Panc1 (cell line): Measurements from ENCODE around the gene LNPEP. TPM values are rescaled to one million over a fixed set of nuclear protein-coding genes. Genes with fewer than 3 reads are reported as not detected.

Experiments
- ATAC-seq: fragments of 200-7000 bp; cut with Tn5 transposase; 2 replicates; pipeline ENCODE4 v1.9.1; 2020; ENCODE audit warnings: mild to moderate bottlenecking, moderate library complexity
- BruUV-seq: library from RNA; stranded (reverse); fragments of 400-500 nt; replicated peaks from 2 replicates; lab custom pipeline; 2021; lab: Mats Ljungman, UMichigan
- CTCF ChIA-PET: fragments of 300-600 bp; sonication (Branson Sonifier 250); formaldehyde crosslinking; loops from one replicate; lab custom pipeline; 2022; ENCODE audit warnings: antibody characterized with exemption; lab: Charles Lee
- POLR2A ChIA-PET: fragments of 300-600 bp; sonication (Branson Sonifier 250); formaldehyde crosslinking; loops from one replicate; lab custom pipeline; 2022; ENCODE audit warnings: antibody characterized with exemption; lab: Charles Lee
- DNase-seq: peaks from one replicate; pipeline ENCODE4 v3.0.0-alpha.2; 2010; ENCODE audit warnings: low read depth, low spot score
- H3K27ac ChIP-seq: 2 replicates; pipeline ENCODE4 v1.5.1; 2011; ENCODE audit warnings: mild to moderate bottlenecking, low read length, inconsistent platforms
- H3K27me3 ChIP-seq: fragments of 200-500 bp; sonication (Bioruptor generic); 2 replicates; pipeline ENCODE4 v1.6.0; 2014; ENCODE audit warnings: low read length, inconsistent platforms; ENCODE audit not compliant: control insufficient read depth, insufficient read depth
- H3K36me3 ChIP-seq: fragments of 200-500 bp; sonication (Bioruptor generic); 2 replicates; pipeline ENCODE4 v1.5.1; 2014; ENCODE audit warnings: inconsistent platforms, mild to moderate bottlenecking, low read length, moderate library complexity; ENCODE audit not compliant: control insufficient read depth, insufficient read depth
- H3K4me1 ChIP-seq: 2 replicates; pipeline ENCODE4 v1.5.1; 2011; ENCODE audit warnings: inconsistent platforms, mild to moderate bottlenecking, low read length, moderate library complexity; ENCODE audit not compliant: control insufficient read depth, insufficient read depth
- H3K4me3 ChIP-seq, 2 experiments: 2 replicates each; pipeline ENCODE4 v1.5.1; 2011 to 2012; ENCODE audit warnings: low read depth in 2 of 2, low read length in 2 of 2, mild to moderate bottlenecking in 2 of 2, inconsistent platforms in 1 of 2, moderate library complexity in 1 of 2
- H3K9me3 ChIP-seq: fragments of 200-500 bp; sonication (Bioruptor generic); 2 replicates; pipeline ENCODE4 v1.5.1; 2014; ENCODE audit warnings: low read depth, mild to moderate bottlenecking, inconsistent platforms, low read length, moderate library complexity; ENCODE audit not compliant: control insufficient read depth, insufficient read depth
- CTCF ChIP-seq: fragments of 450-650 bp; IDR thresholded peaks from 2 replicates; pipeline ENCODE4 v1.5.1; 2017; ENCODE audit warnings: mild to moderate bottlenecking
- POLR2AphosphoS5 ChIP-seq: IDR thresholded peaks from 2 replicates; pipeline ENCODE4 v1.6.1; 2012; ENCODE audit warnings: mild to moderate bottlenecking, low read depth, low read length, moderate library complexity
- REST ChIP-seq, 2 experiments: IDR thresholded peaks; 2 replicates each; pipeline ENCODE4 v1.6.1; 2011 to 2012; ENCODE audit warnings: low read depth in 2 of 2, control low read depth in 1 of 2, low read length in 1 of 2, mild to moderate bottlenecking in 1 of 2, moderate library complexity in 1 of 2; ENCODE audit not compliant: insufficient read depth in 1 of 2
- SIN3A ChIP-seq: IDR thresholded peaks from 2 replicates; pipeline ENCODE4 v1.6.1; 2012; ENCODE audit warnings: low read depth, mild to moderate bottlenecking, low read length, moderate library complexity, borderline replicate concordance; ENCODE audit not compliant: insufficient read depth
- TCF7L2 ChIP-seq: IDR thresholded peaks from 2 replicates; pipeline ENCODE4 v1.6.1; 2011; ENCODE audit warnings: mild to moderate bottlenecking, low read depth, low read length, inconsistent platforms
- in situ Hi-C: cut with HindIII; loops from 2 replicates; pipeline ENCODE4 v1.10.0; 2016; ENCODE audit warnings: low sequenced_read_pairs, low pct_unique_long_range_greater_than_20kb
- intact Hi-C: fragments of 100-400 bp; cut with micrococcal nuclease; formaldehyde crosslinking; loops from one replicate; pipeline ENCODE4 v1.10.0; 2022; ENCODE audit not compliant: unreplicated experiment
- total RNA-seq: library from RNA; stranded (reverse); gene quantifications from one replicate; pipeline ENCODE4 v1.2.1, GENCODE V29; 2021; ENCODE audit not compliant: unreplicated experiment

Gene LNPEP
- total RNA-seq, 1 experiment from 2014 or later = 46.6 TPM

GRCh38 chr5:97026721-97027120 is 90.8 kb downstream of the LNPEP start:
- CTCF ChIA-PET = no interaction called here
- BruUV-seq = no TSS peak

GRCh38 chr5:97037819-97038218 is 101.9 kb downstream of the LNPEP start:
- no peak for TF ChIP-seq CTCF
- no peak for TF ChIP-seq REST (IDR thresholded peaks at IDR 0.05; ENCODE audit: insufficient read depth in 1 of 2, low read depth in 2 of 2, low read length in 1 of 2)
- TF ChIP-seq TCF7L2 = no peak
- no peak for TF ChIP-seq POLR2AphosphoS5
- no peak for TF ChIP-seq SIN3A
- intact Hi-C loops (no loop called here), in situ Hi-C loops (no loop called here)
- no TSS peak for BruUV-seq
- H3K4me1 ChIP-seq = no peaks in the 10 kb centered on the region
- ATAC-seq = no peak
- no peaks in the 10 kb centered on the region for H3K27me3 ChIP-seq
- DNase-seq = no peak
- no peaks in the 10 kb centered on the region for H3K9me3 ChIP-seq
- no peak overlapping the region for H3K4me3 ChIP-seq
- no peak overlapping the region for H3K27ac ChIP-seq
- no peaks in the 10 kb centered on the region for H3K36me3 ChIP-seq
- CTCF ChIA-PET = no interaction called here
- POLR2A ChIA-PET = no interaction called here

More at GRCh38 chr5:97026721-97027120, 90.8 kb downstream of the LNPEP start:
- Histone ChIP-seq H3K36me3 (peaks cover 14% of the 10 kb centered on the region), H3K27me3 (no peaks in the 10 kb centered on the region), H3K27ac (no peak overlapping the region), H3K4me1 (no peaks in the 10 kb centered on the region), H3K4me3 (no peak overlapping the region), H3K9me3 (no peaks in the 10 kb centered on the region)
- POLR2A ChIA-PET = no interaction called here
- no peak for ATAC-seq
- TF ChIP-seq TCF7L2 = no peak
- no peak for TF ChIP-seq SIN3A
- TF ChIP-seq REST (IDR thresholded peaks at IDR 0.05; ENCODE audit: insufficient read depth in 1 of 2, low read depth in 2 of 2, low read length in 1 of 2) = no peak
- TF ChIP-seq POLR2AphosphoS5 = no peak
- no peak for TF ChIP-seq CTCF
- in situ Hi-C loops (no loop called here), intact Hi-C loops (no loop called here)
- DNase-seq = no peak
